GM23248 (cell line): ENCODE results near the gene SPESP1. TPM values are rescaled to one million over a fixed set of nuclear protein-coding genes. Genes with fewer than 3 reads are reported as not detected.

Source experiments
- DNase-seq: peaks from one replicate; pipeline ENCODE4 v3.0.0-alpha.2; 2015
- H2AFZ ChIP-seq: fragments of 200-600 bp; sonication (generic); 2 replicates; pipeline ENCODE4 v1.6.1; 2016; ENCODE audit warnings: antibody characterized with exemption
- H3F3A ChIP-seq: fragments of 200-600 bp; sonication (generic); 2 replicates; pipeline ENCODE4 v1.6.1; 2016; ENCODE audit warnings: mild to moderate bottlenecking, antibody characterized with exemption, mixed run types; ENCODE audit not compliant: insufficient read depth
- H3K27ac ChIP-seq: fragments of 200-600 bp; sonication (generic); 2 replicates; pipeline ENCODE4 v1.5.1; 2016; ENCODE audit warnings: mild to moderate bottlenecking
- H3K27me3 ChIP-seq: fragments of 200-600 bp; sonication (generic); replicated peaks from 2 replicates; pipeline ENCODE4 v1.6.1; 2016; ENCODE audit warnings: mild to moderate bottlenecking; ENCODE audit not compliant: insufficient read depth
- H3K36me3 ChIP-seq: fragments of 200-600 bp; sonication (generic); 2 replicates; pipeline ENCODE4 v1.6.1; 2016; ENCODE audit warnings: low read depth, mild to moderate bottlenecking
- H3K4me1 ChIP-seq: fragments of 200-600 bp; sonication (generic); 2 replicates; pipeline ENCODE4 v1.6.1; 2016; ENCODE audit warnings: mild to moderate bottlenecking; ENCODE audit not compliant: insufficient read depth
- H3K4me2 ChIP-seq: fragments of 200-600 bp; sonication (generic); one replicate; pipeline ENCODE4 v1.6.1; 2016; ENCODE audit warnings: mild to moderate bottlenecking; ENCODE audit not compliant: unreplicated experiment
- H3K4me3 ChIP-seq: fragments of 200-600 bp; sonication (generic); 2 replicates; pipeline ENCODE4 v1.5.1; 2016; ENCODE audit warnings: mild to moderate bottlenecking
- H3K79me2 ChIP-seq: fragments of 200-600 bp; sonication (generic); 2 replicates; pipeline ENCODE4 v1.6.1; 2016; ENCODE audit warnings: mild to moderate bottlenecking; ENCODE audit not compliant: insufficient read depth
- H3K9ac ChIP-seq: fragments of 200-600 bp; sonication (generic); 2 replicates; pipeline ENCODE4 v1.6.1; 2016; ENCODE audit warnings: mild to moderate bottlenecking
- H3K9me2 ChIP-seq: fragments of 200-600 bp; sonication (generic); 2 replicates; pipeline ENCODE4 v1.6.1; 2016; ENCODE audit warnings: mixed run types, mild to moderate bottlenecking, moderate library complexity; ENCODE audit not compliant: insufficient read depth
- H3K9me3 ChIP-seq: fragments of 200-600 bp; sonication (generic); one replicate; pipeline ENCODE4 v1.6.1; 2017; ENCODE audit warnings: low read depth
- H4K20me1 ChIP-seq: fragments of 200-600 bp; sonication (generic); 2 replicates; pipeline ENCODE4 v1.6.0; 2016; ENCODE audit not compliant: insufficient read depth
- EZH2 ChIP-seq: fragments of 200-600 bp; sonication (generic); IDR thresholded peaks from 2 replicates; pipeline ENCODE4 v1.6.1; 2018; ENCODE audit warnings: antibody characterized with exemption, mild to moderate bottlenecking; ENCODE audit not compliant: insufficient read depth, poor library complexity, severe bottlenecking
- EZH2phosphoT487 ChIP-seq: fragments of 200-600 bp; sonication (generic); IDR thresholded peaks from 2 replicates; pipeline ENCODE4 v1.6.1; 2018; ENCODE audit warnings: antibody characterized with exemption, moderate library complexity, mild to moderate bottlenecking, low read depth; ENCODE audit not compliant: insufficient read depth
- WGBS, 2 experiments: methylation state at CpG; one replicate each; pipeline ENCODE4 v1.1.6; 2015 to 2017; ENCODE audit warnings: low lambda C conversion rate in 2 of 2, low coverage in 1 of 2; ENCODE audit errors: missing lambda C conversion rate in 2 of 2; 5-methylcytosine and 5-hydroxymethylcytosine counted together
- in situ Hi-C: fragments of 300-500 bp; cut with MboI; formaldehyde crosslinking; loops from 2 replicates; pipeline ENCODE4 v1.15.0; 2020
- polyA plus RNA-seq: library from polyadenylated mRNA; unstranded; fragments of >200 nt; fragmentation: Nextera tagmentation; extraction: Ambion mirVana; gene quantifications from 2 replicates; pipeline ENCODE4 v1.2.1, GENCODE V29; 2016
- total RNA-seq: library from RNA; depleted of rRNA; stranded (reverse); fragments of >200 nt; shearing (Covaris generic); gene quantifications from 2 replicates; pipeline ENCODE4 v1.2.3, GENCODE V29; 2014

Gene SPESP1
- total and polyA plus RNA-seq, 2 experiments from 2014 or later: 1.1 to 3.4 TPM

DNA sequence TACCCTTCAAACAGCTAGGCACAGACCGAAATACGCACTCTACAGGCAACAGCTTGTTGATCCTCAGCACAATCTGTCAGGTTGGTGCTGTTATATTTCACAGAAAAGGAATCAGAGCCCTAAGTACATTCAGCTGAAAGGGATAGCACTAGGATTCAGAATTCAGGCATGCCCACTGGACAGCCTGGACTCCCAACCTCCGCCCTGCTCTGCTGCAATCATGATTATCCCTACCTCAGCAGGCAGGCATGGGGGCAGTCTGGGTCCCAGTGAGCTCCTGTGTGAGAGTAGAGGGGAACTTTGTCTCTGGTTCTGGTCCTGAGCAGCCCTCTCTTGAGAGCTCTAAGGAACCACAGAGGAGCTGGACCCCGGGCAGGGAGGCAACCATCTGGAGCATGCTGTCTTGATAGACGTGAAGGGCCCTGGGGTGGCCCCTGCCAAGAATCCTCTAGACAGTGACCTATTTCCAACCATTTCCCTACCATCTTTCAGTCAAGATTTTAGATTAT lies 60.7 kb downstream of the SPESP1 start:
- peaks cover 18% of the 10 kb centered on the region for H3F3A ChIP-seq
- TF ChIP-seq EZH2: no peak
- no peak for TF ChIP-seq EZH2phosphoT487
- H3K27me3 ChIP-seq: no peaks in the 10 kb centered on the region
- WGBS, 2 experiments: 66% methylated on average over 5 of the region's 5 CpGs
- no peak overlapping the region for H3K4me3 ChIP-seq
- no peak overlapping the region for H3K9ac ChIP-seq
- in situ Hi-C loops: no loop called here
- no peak for DNase-seq
- no peaks in the 10 kb centered on the region for H3K9me2 ChIP-seq
- H3K79me2 ChIP-seq: no peaks in the 10 kb centered on the region
- H4K20me1 ChIP-seq: no peaks in the 10 kb centered on the region
- no peaks in the 10 kb centered on the region for H3K9me3 ChIP-seq
- no peak overlapping the region for H3K4me2 ChIP-seq
- no peaks in the 10 kb centered on the region for H3K36me3 ChIP-seq
- H3K27ac ChIP-seq: no peak overlapping the region
- no peak overlapping the region for H2AFZ ChIP-seq
- H3K4me1 ChIP-seq: peaks cover 22% of the 10 kb centered on the region

DNA sequence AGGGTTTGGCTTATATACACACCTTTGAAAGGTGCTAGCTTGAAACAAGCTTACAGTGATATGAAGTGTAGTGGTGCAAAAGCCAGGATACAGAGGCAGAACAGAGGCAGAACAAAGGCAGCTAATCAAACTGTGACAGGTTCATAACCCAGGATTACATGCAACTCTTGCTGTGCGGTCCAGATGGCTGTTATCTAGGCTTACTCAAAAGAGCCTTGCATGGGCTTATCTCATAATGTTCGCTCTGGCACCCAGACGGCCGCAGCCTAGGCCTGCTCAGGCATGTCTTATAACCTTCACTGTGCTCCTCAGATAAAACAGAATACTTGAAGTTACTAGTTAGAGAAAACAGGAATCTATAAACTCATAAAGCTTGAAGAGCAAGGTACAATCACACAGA lies 61.4 kb downstream of the SPESP1 start:
- no peak overlapping the region for H3K4me2 ChIP-seq
- no peaks in the 10 kb centered on the region for H3K36me3 ChIP-seq
- H2AFZ ChIP-seq: no peak overlapping the region
- 95 to 99% methylated on average over 4 of the region's 4 CpGs for WGBS, 2 experiments
- TF ChIP-seq EZH2: no peak
- TF ChIP-seq EZH2phosphoT487: no peak
- no peaks in the 10 kb centered on the region for H3K9me2 ChIP-seq
- no peak for DNase-seq
- no peaks in the 10 kb centered on the region for H3K79me2 ChIP-seq
- no peaks in the 10 kb centered on the region for H3K9me3 ChIP-seq
- peaks cover 22% of the 10 kb centered on the region for H3K4me1 ChIP-seq
- H4K20me1 ChIP-seq: no peaks in the 10 kb centered on the region
- H3K27me3 ChIP-seq: no peaks in the 10 kb centered on the region
- no peak overlapping the region for H3K9ac ChIP-seq
- no peak overlapping the region for H3K27ac ChIP-seq
- no peak overlapping the region for H3K4me3 ChIP-seq
- in situ Hi-C loops: no loop called here
- H3F3A ChIP-seq: peaks cover 18% of the 10 kb centered on the region

DNA sequence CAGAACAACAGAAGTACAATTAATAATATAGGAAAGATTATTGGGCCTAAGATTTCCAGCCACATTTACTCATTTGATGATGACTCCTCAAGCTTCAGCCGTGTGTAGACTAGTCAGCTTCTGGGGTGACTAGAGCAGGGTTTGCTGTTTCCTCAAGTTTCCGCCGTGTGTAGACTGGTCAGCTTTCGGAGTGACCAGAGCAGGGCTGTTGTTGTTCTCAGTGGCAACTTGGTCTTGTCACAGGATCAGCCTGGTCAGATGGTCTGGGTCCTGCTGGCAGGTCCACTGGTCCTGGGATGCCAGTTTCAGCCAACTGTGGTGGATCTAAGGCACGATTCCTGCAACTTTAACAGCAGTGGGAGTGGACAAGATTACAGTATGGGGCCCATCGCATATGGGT lies 62.4 kb downstream of the SPESP1 start:
- TF ChIP-seq EZH2phosphoT487 (no peak), EZH2 (no peak)
- Histone ChIP-seq H3K9me2 (no peaks in the 10 kb centered on the region), H3K4me1 (peaks cover 22% of the 10 kb centered on the region), H2AFZ (no peak overlapping the region), H3K27ac (no peak overlapping the region), H3K4me3 (no peak overlapping the region), H3F3A (peaks cover 18% of the 10 kb centered on the region), H3K9me3 (no peaks in the 10 kb centered on the region), H3K36me3 (no peaks in the 10 kb centered on the region), H3K79me2 (no peaks in the 10 kb centered on the region), H3K4me2 (no peak overlapping the region), H4K20me1 (no peaks in the 10 kb centered on the region), H3K9ac (no peak overlapping the region), H3K27me3 (no peaks in the 10 kb centered on the region)
- in situ Hi-C loops: no loop called here
- no peak for DNase-seq
- WGBS, 2 experiments: 87 to 90% methylated on average over 6 of the region's 6 CpGs

DNA sequence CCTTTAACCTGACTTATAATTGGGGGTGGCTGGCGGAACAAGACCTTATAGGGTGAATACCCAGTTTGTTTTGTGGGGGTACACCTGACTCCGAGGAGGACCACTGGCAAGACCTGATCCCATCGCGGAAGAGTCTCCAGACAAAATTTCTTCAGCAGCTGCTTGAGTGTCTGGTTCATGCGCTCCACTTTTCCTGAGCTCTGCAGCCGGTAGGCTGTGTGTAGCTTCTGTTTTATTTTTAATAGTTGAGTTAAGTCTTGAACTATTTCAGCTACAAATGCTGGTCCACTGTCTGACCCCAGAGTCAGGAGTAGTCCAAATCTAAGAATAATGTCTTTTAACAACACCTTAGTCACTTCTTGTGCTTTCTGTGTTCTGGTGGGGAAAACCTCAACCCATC lies 63.0 kb downstream of the SPESP1 start:
- Histone ChIP-seq H3K79me2 (no peaks in the 10 kb centered on the region), H3F3A (peaks cover 18% of the 10 kb centered on the region), H3K27me3 (no peaks in the 10 kb centered on the region), H3K4me2 (peak overlapping the region; percentile 16), H4K20me1 (no peaks in the 10 kb centered on the region), H3K4me3 (no peak overlapping the region), H3K36me3 (no peaks in the 10 kb centered on the region), H3K9me2 (no peaks in the 10 kb centered on the region), H3K9ac (no peak overlapping the region), H2AFZ (no peak overlapping the region), H3K4me1 (peaks cover 22% of the 10 kb centered on the region), H3K27ac (no peak overlapping the region), H3K9me3 (no peaks in the 10 kb centered on the region)
- 96 to 98% methylated on average over 6 of the region's 6 CpGs for WGBS, 2 experiments
- in situ Hi-C loops: no loop called here
- DNase-seq: no peak
- TF ChIP-seq EZH2: no peak
- no peak for TF ChIP-seq EZH2phosphoT487

DNA sequence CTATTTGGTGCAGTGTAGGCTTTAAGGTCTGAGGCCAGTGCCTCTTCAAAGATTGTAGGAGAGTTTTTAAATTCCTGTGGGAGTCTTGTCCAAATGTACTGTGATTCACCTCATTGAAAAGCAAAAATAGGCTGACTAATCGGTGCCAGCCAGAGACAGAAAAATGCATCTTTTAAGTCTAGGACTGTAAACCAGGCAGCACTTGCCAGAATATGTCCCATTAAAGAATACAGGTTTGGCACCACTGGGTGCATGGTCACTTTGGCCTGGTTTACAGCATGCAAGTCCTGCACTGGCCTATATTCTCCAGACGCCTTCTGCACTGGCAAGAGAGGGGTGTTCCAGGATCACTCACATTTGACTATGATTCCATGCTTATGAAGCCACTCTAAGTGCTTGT lies 63.8 kb downstream of the SPESP1 start:
- TF ChIP-seq EZH2phosphoT487 (no peak), EZH2 (no peak)
- Histone ChIP-seq H3K27ac (no peak overlapping the region), H3K4me3 (no peak overlapping the region)

More for the DNA sequence above, 63.8 kb downstream of the SPESP1 start:
- WGBS, 2 experiments: 8 to 13% methylated on average over 2 of the region's 2 CpGs
- DNase-seq: peak; percentile 88
- H2AFZ ChIP-seq: no peak overlapping the region
- H3K9ac ChIP-seq: no peak overlapping the region
- no peaks in the 10 kb centered on the region for H4K20me1 ChIP-seq
- in situ Hi-C loops: no loop called here
- H3K4me1 ChIP-seq: peaks cover 22% of the 10 kb centered on the region
- H3K9me3 ChIP-seq: no peaks in the 10 kb centered on the region
- peaks cover 18% of the 10 kb centered on the region for H3F3A ChIP-seq
- H3K4me2 ChIP-seq: peak overlapping the region; percentile 16
- H3K9me2 ChIP-seq: no peaks in the 10 kb centered on the region
- no peaks in the 10 kb centered on the region for H3K36me3 ChIP-seq
- H3K27me3 ChIP-seq: no peaks in the 10 kb centered on the region
- no peaks in the 10 kb centered on the region for H3K79me2 ChIP-seq
